NCI-H460 (cell line): ENCODE results near the gene CFAP251. TPM values are rescaled to one million over a fixed set of nuclear protein-coding genes. Genes with fewer than 3 reads are reported as not detected.
"Not testable (repeated sequence)": the region's sequence is repeated elsewhere in the genome, so short reads cannot be mapped to it uniquely, and the experiment has no call there.

Experiments
- DNase-seq: peaks from one replicate; pipeline ENCODE4 v3.0.0-alpha.2; 2016; ENCODE audit warnings: low read depth; ENCODE audit errors: extremely low read depth
- polyA plus RNA-seq: library from polyadenylated mRNA; depleted of rRNA; stranded (reverse); fragments of >200 nt; gene quantifications from 2 replicates; pipeline ENCODE4 v1.2.3, GENCODE V29; 2014; cell fraction: nucleus; rRNA removed
- total RNA-seq: library from RNA; depleted of rRNA; stranded (reverse); fragments of >200 nt; shearing (Covaris generic); gene quantifications from 2 replicates; pipeline ENCODE4 v1.2.3, GENCODE V29; 2014; rRNA removed

The CFAP251 gene, protein sequence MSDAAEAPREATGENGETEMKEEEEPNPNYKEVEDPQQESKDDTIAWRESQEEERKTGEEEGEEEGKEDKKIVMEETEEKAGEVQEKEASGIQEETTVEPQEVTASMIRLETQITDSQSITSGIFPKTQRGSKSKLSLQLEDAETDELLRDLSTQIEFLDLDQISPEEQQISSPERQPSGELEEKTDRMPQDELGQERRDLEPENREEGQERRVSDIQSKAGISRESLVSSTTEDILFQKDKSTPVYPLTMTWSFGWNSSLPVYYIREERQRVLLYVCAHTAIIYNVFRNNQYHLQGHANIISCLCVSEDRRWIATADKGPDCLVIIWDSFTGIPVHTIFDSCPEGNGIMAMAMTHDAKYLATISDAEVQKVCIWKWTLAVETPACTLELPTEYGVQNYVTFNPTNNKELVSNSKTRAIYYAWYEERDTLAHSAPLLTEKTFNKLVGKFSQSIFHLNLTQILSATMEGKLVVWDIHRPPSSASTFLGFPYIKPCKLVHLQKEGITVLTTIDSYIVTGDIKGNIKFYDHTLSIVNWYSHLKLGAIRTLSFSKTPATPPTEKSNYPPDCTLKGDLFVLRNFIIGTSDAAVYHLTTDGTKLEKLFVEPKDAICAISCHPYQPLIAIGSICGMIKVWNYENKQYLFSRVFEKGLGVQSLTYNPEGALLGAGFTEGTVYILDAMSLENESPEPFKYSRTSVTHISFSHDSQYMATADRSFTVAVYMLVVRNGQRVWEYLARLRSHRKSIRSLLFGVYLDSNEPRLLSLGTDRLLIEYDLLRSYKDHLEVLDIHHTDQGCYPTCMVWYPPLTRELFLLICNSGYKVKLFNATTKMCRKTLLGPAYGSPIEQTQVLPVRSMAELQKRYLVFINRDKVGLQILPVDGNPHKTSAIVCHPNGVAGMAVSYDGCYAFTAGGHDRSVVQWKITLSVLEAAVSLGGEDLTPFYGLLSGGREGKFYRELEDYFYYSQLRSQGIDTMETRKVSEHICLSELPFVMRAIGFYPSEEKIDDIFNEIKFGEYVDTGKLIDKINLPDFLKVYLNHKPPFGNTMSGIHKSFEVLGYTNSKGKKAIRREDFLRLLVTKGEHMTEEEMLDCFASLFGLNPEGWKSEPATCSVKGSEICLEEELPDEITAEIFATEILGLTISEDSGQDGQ
- total RNA-seq: 4.9 and 5.0 TPM in 2 replicates
- 2.7 and 4.7 TPM in 2 replicates for polyA plus RNA-seq

DNA sequence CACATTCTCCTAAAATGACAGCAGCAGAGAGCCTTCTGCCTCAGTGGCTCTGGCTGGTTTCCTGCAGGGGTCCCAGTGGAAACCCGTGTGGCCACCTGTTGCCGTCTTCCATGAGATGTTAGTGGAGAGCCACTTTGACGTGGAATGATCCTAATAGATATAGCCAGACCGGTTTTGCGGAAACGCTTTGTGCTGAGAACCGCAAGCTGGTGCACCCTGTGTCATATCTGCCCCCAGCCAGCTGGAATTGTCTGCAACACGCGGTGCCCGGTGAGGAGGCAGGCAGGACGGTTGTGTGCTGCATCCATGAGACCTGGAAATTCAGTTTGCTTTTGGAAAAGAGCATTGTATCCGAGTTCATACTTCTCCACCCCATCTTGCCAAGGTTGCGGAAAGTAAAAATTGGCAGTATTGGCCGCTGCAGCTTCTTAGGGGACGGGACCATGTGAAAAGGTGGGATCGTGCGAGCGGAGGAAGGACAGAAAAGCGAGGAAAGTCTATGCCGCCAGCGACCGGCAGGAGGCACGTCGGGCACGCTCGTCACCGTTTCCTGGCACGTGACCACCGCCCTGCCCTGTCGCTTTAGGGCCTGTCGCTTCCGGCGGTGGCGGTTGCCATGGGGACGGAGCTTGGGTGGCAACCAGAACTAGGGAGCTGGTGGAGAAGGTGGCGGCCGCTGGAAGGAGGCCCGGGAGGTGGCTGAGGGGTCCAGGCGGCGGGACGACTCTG, at the start of gene CFAP251:
Gene CFAP251, plus strand, starts transcription at position 643 of the 729 bp plus-strand sequence. CDS start 2,714 bp downstream, outside the sequence.
- peak; percentile 88 for DNase-seq

DNA sequence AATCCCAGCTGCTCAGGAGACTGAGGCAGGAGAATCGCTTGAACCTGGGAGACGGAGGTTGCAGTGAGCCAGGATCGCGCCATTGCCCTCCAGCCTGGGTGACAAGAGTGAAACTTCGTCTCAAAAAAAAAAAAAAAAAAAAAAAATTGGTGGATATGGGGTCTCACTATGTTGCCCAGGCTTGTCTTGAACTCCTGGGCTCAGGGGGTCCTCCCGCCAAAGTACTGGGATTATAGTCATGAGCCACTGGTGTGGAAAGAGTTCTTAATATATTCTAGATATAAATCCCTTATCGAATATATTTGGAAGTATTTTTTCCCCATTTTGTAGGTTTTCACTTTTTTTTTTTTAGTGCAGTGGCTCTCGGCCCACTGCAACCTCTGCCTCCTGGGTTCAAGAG, 49.2 kb upstream of the CFAP251 start:
- not testable (repeated sequence) for DNase-seq

DNA sequence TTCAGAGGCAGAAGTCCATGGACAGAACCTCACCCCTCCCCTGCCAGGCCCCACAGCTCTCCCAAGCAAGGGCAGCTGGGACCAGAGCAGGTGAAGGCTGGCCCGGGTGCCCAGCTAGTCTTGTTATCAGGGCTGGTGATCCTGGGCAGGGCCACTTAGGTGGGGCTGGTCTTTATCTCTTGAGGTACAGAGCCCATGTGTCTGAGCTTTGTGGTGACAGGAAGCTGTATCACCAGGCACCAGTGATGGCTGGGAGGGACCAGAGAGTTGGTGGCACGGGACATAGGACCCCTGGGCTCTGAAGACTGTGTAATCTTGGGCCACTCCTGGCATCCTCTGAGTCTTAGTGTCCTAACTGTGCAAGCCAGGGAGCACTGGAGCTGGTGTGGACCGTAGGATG, 46.9 kb upstream of the CFAP251 start:
- no peak for DNase-seq

DNA sequence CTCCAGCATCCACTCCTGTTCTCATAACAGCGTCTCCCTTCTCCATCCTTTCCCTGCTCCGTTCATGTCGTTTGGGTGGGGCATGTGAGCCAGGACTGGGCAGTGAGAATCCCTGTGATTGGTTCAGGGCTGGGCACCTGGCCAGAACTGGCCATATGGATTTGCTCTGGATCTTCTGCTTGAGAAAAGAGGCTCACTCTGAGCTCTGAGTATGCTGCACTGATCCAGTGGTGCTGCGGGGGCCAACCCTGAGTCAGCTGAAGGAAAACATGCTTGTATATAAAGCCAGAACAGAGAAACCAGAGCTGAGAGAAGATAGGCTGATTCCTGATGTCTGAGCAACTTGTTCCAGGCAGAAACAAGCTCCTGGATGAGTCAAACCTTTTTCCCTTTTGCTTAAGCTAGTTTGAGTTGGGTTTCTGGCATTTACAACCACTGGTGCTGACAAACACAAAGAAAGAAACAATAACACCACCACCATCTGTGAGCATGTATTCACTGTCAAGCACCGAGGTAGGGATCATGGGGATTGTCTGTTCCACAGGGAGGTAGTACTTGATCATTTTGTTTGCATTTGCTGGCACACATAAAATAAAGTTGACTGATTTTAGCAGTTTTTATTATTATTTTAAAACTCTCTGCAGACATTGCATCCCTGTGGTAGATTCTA, 45.7 kb upstream of the CFAP251 start:
- no peak for DNase-seq

DNA sequence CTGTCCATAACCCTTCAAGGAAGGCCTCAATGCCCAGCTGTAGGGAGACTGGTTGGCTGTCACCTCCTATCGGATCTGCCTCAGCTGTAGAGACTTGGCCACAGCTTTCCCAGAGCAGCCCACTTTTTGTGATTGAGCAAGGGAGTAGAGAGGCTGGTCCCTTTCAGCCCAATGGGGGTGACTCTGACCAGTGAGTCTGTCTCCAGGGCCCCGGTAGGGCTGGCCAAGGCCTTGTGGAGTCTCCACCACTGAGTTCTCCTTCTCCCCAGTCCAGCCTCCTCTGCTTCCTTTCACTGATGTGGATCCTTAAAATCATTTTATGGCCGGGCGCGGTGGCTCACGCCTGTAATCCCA, 45.2 kb upstream of the CFAP251 start:
- DNase-seq: no peak

DNA sequence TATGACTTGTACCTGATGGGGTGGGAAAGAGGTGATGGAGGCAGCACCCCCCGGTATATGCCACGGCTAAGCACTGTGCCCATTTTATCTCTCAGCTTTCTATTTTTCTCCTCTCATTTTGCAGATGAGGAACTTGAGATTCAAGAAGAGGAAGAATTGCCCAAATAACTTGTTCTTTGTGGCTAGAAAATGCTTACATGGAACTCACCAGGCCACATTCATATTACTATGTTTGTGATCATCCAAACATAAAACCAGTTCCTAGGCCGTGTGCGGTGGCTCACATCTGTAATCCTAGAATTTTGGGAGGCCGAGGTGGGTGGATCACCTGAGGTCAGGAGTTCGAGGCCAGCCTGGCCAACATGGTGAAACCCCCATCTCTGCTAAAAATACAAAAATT, 44.3 kb upstream of the CFAP251 start:
- no peak for DNase-seq

DNA sequence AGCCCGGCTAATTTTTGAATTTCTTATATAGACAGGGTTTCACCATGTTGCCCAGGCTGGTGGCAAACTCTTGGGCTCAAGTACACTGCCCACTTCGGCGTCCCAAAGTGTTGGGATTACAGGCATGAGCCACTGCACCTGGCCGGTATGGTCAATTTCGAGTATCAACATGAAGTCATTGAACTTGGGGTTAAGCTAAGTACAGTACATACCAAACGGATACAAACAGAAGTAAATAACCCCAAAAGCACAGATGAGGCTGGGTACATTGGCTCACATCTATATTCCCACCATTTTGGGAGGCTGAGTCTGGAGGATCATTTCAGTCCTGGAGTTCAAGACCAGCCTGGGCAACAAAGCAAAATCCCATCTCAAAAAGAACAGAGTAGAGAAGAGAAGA, 42.8 kb upstream of the CFAP251 start:
- DNase-seq: no peak

DNA sequence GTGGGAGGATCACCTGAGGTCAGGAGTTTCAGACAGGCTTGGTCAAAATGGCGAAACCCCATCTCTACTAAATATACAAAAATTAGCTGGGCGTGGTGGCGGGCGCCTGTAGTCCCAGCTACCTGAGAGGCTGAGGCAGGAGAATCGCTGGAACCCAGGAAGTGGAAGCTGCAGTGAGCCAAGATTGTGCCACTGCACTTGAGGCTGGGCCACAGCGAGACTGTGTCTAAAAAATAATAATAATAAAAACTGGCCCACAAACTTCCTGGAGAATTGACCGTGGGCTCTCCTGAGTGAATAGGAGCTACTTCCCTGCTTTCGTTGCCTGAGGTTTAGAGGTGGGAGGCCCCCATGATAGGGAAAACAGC, 42.3 kb upstream of the CFAP251 start:
- DNase-seq: not testable (repeated sequence)

DNA sequence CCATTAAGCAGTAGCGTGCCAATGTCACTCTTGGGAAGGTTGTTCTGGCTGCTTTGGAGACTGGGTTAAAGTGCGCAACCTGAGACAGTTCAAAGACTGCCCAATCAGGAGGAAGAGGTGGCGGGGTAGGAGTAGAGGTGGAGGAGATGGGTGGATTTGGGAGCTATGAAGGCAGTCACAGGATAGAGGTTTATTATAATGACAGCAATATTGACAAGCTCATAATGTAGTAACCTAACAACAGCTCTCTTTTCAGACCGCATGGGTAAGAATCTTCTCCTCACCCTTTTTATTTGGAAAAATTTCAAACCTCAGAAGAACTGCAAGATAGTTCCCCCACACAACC, 35.1 kb upstream of the CFAP251 start:
- DNase-seq: no peak

DNA sequence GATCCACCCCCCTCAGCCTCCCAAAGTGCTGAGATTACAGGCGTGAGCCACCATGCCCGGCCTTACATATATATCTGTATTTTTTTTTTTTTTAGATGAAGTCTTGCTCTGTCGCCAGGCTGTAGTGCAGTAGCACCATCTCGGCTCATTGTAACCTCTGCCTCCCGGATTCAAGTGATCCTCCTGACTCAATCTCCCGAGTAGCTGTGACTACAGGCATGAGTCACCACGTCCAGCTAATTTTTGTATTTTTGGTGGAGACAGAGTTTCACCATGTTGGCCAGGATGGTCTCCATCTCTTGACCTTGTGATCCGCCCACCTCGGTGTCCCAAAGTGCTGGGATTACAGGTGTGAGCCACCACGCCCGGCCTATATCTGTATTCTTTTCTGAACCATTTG, 33.3 kb upstream of the CFAP251 start:
- DNase-seq: not testable (repeated sequence)

DNA sequence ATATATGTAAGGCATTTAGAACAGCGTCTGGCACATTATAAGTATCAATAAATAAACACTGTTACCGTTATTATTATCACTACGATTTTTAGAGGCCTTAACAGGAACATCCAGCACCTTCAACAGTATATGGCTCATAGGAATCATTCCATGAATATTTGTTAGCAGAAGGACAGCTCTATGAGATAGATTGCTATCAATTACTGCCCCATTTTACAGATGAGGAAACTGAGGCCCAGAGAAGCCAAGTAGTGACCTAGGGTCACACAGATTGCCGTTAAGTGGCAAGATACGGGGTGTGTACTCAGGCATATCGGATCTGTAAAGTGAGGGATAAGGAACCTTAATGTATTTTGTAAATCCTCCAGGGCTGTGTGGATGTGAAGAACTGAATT, 30.3 kb upstream of the CFAP251 start:
- no peak for DNase-seq

DNA sequence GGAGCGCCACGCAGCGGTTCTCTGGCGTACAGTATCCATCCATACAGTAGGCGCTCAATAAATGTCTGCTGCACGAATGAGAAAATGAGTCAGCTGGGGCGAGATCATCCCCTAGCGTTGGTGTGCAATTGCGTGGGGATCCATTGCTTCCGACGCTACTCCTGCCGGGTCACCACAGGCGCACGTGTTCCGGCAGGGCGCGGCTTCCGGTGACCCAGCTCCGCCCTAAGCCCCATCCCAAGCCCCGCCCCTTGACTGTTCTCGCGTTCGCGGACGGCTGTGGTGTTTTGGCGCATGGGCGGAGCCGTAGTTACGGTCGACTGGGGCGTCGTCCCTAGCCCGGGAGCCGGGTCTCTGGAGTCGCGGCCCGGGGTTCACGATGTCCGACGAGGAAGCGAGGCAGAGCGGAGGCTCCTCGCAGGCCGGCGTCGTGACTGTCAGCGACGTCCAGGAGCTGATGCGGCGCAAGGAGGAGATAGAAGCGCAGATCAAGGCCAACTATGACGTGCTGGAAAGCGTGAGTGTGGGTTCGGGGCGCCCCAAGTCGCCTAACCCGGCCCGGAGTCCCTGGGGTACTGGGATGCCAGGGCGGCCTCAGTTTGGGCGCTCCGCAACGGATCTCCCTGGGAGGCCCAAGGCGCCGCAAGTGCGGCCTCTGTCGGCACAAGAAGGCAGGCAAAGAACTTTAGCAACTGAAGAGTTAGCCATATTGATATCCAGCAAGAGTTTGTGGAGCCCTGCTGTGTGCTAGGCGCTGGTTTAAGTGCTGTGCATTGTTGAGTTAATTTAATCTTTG, 29.7 kb upstream of the CFAP251 start, which contains the start of gene PSMD9:
Gene PSMD9, plus strand, starts transcription at position 313 of the 796 bp plus-strand sequence. Its CDS starts 67 bp downstream, at position 380.
- peak; percentile 98 for DNase-seq

DNA sequence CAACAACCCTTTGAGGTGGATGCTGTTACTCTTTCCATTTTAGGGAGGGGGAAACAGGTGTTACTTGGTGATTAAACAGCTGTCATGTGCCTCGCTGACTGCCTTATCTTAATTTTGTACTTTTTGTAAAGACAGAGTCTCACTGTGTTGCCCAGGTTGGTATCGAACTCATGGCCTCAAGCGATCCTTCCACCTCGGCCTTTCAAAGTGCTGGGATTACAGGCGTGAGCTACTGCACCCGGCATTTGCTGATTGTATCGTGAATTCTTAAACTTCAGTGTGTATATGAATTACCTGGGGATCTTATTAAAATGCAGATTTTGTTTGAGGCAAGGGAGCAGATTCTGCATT, 29.1 kb upstream of the CFAP251 start:
- no peak for DNase-seq

DNA sequence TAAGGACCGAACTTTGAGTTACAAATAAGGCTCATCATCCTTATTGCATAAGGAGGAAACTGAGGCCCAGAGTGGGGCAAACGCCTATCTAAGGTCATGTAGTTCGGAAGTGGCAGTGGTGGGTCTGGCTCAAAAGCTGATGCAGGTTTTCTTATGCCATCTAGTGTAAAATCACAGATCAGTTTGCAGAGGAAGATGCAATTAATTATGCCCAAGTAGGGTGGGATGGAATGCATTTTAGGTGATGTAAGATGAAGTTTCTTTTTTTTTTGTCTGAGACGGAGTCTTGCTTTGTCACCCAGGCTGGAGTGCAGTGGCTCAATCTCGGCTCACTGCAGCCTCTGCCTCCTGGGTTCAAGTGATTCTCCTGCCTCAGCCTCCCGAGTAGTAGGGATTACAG, 28.7 kb upstream of the CFAP251 start:
- not testable (repeated sequence) for DNase-seq

DNA sequence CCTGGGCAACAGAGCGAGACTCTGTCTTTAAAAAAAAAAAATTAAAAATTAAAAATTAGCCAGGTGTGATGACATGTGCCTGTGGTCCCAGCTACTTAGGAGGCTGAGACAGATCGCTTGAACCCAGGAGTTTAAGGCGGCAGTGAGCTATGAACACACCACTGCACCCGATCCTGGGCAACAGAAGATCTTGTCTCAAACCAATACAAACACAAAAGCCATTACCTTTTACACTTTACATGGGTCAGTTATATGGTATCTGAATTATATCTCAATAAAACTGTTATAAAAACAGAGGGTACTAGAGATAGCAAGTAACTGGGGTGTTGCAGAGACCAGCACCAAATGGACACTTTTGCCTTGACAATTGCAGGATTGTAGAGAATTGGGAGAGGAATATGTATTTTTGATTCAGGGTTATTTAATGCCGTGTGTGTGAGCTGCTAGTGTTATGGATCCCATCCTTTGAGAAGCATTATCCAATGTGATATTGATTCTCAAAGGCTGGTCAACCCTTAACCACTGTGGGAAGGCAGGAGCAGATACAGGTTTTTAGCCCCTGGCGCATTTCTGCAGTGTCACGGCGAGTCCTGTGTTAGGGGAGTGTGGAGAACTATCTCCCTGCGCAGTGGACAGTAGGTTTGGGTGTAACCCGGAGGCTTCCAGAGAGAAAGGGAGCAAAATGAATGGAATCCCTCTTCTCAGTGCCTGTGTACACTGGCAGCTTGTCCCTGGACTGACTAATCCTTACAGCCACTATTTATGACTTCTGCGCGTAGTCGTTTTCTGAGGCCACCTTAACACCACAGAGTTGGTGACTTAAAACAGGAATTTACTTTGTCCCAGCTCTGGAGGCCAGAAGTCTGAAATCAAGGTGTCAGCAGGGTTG, 25.5 kb upstream of the CFAP251 start:
- DNase-seq: no peak

DNA sequence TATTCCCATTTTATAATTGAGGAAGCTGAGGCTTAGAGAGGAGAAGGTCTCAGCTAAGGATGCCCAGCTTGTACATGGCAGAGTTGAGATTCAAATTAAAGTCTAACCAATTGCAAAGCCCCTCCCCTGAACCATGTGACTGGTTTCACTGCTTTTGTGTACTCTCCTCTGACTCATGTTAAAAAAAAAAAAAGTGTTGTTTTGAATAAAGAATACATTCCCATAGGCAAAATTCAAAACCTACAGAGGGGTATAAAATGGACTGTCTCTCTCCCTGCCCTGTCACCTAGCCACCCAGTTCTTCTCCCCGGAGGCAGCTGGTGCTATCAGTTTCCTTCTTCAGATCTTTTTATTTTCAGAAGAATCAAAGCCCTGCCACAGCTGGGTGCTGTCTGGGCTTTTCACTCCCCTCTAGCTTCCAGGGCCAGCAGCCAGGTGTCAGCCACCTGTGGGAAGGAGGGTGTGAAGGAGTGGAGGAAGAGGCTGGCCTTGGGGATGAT, 24.4 kb upstream of the CFAP251 start:
- peak; percentile 31 for DNase-seq

DNA sequence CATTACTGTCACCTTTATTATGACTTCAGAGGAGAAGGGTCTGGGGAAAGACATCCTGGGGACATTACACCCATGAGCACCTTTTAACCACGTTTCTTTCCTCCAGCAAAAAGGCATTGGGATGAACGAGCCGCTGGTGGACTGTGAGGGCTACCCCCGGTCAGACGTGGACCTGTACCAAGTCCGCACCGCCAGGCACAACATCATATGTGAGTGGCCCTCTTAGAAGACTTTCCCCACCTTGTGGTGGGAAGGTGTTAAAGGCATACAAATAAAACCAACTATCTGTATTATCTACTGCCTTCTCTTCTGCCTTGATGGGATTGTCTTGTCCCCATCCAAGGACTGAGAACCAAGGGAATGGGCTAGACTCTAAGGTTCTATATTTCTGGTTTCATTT, 23.8 kb upstream of the CFAP251 start:
- DNase-seq: no peak

DNA sequence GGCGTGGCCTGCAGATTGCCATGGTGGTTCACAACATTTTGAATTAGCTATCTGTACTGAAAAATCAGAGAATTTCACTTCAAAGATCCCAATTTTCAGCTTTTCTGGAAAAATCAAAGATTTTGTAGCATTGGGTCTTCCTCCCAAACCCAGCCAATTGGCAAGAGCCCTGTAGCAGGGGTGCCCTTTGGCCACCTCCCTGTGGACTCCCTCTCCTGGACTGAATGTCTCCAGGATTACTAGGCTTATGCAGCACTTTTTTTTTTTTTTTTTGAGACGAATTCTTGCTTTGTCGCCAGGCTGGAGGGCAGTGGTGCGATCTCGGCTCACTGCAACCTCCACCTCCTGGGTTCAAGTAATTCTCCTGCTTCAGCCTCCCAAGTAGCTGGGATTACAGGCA, 20.1 kb upstream of the CFAP251 start:
- no peak for DNase-seq
